Activated gamma-delta T cell treated with anti-CD3 and anti-CD28 coated beads, Interleukin-2, amount 50 U/mL, for 16 hours (primary cell): ENCODE data around the gene TCAIM.

Source experiments
- DNase-seq: peaks from one replicate; pipeline ENCODE4 v3.0.0-alpha.2; 2020; ENCODE audit warnings: low read depth

Gene TCAIM

DNA sequence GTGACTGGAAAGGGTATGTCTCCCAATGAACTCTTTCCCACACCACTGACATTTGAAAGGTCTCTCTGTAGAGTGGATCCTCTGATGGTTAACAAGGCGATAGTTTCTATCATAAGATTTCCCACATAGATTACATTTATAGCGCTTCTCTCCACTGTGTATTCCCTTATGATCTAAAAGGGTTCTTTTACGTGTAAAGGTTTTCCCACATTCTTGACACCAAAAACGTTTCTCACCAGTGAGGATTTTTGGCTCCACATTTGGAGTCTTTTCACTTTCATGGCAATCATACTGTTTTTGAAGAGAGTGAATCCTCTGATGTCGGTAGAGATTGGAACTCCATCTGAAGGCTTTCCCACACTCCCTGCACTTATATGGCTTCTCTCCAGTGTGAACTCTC is 108.4 kb downstream of the TCAIM start:
- no peak for DNase-seq

DNA sequence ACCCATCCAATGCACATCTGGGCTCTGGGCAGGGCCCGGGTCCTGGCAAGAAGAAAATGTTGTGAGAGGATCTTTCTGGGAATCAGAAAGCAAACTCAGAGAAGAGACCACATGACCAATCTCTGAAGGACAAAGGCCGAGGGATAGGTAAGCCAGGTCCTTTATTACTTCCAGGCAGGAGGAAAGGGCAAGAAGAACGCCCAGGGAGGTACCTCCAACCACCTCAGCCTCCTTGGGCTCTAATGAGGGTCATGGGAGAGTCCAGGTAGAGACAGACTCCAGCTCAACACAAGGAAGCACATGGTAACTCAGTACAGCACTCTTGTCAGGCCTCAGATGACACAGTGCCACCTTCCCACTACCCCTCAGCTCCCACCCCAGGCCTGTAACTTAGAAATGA is 112.9 kb downstream of the TCAIM start:
- DNase-seq: no peak

DNA sequence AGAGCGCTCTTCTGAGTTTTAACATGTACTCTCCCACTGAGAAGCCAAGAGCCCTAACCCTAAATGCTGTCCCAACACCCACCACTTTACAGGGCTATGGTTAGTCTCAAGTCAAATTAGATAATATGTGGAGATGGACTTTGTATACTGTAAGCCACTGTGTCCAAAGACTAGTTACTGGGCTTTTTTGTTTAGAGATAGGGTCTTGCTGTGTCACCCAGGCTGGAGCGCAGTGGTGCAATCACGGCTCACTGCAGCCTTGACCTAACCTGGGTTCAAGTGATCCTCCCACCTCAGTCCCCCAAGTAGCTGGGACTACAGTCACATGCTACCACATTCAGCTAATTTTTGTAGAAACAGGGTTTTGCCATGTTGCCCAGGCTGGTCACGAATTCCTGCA is 115.7 kb downstream of the TCAIM start:
- DNase-seq: no peak

DNA sequence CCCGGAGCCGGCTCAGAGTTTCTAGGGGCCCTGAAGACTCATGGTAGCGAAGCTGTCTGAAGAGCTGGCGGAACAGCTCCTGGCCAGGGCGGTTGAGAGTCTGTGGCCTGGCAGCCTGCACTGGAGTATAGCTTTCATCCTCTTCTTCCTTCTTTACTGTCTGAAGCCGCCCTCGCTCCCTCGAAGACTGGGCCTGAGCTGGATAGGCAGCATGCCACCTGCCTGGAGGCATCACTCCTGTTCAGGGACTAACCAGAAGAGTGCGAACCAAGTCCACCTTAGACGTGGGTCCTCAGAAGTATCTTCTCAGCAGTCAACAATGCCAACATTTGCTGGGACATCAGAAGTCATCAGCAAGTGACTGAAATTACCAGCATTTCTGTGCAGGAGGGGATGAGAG is 116.8 kb downstream of the TCAIM start:
- no peak for DNase-seq
